HFFc6 (cell line): ENCODE measurements around the gene GPR158. TPM values are rescaled to one million over a fixed set of nuclear protein-coding genes. Genes with fewer than 3 reads are reported as not detected.
"Not testable (repeated sequence)": the region's sequence is repeated elsewhere in the genome, so short reads cannot be mapped to it uniquely, and the experiment has no call there.

Experiments used
- DNase-seq: peaks from one replicate; pipeline ENCODE4 v3.0.0-alpha.2; 2018
- H3K27ac Mint-ChIP-seq: 2 replicates; pipeline ENCODE4 v1.8.0; 2020; ENCODE audit warnings: mild to moderate bottlenecking, mixed read lengths
- H3K27me3 Mint-ChIP-seq: 2 replicates; pipeline ENCODE4 v1.8.0; 2021; ENCODE audit warnings: mild to moderate bottlenecking, moderate library complexity, mixed read lengths; ENCODE audit not compliant: insufficient read depth
- H3K36me3 Mint-ChIP-seq: 2 replicates; pipeline ENCODE4 v1.8.0; 2021; ENCODE audit warnings: low read depth, mixed read lengths
- H3K4me1 Mint-ChIP-seq: 2 replicates; pipeline ENCODE4 v1.8.0; 2020; ENCODE audit warnings: low read depth, mixed read lengths
- H3K4me3 Mint-ChIP-seq: 2 replicates; pipeline ENCODE4 v1.8.0; 2020; ENCODE audit warnings: mild to moderate bottlenecking, moderate library complexity, mixed read lengths
- H3K9me3 Mint-ChIP-seq: 2 replicates; pipeline ENCODE4 v1.8.0; 2020; ENCODE audit warnings: mild to moderate bottlenecking, mixed read lengths
- total RNA-seq, 6 experiments: library from RNA; stranded (reverse); fragmentation: NEBNext Ultra II Directional; extraction: Animal tissue kit (Norgen Biotek cat#: 25700); gene quantifications; 2 replicates in 1 of 6; 3 replicates in 5 of 6; pipeline ENCODE4 v1.2.3, GENCODE V29; 2021
- TF ChIP-seq, protein P1 (sequence below): fragments of 200-600 bp; sonication (generic); IDR thresholded peaks from 2 replicates; pipeline ENCODE4 v1.5.0; 2021; ENCODE audit warnings: antibody characterized with exemption, mild to moderate bottlenecking

GPR158 gene
- total RNA-seq, 6 experiments from 2014 or later: not detected

DNA sequence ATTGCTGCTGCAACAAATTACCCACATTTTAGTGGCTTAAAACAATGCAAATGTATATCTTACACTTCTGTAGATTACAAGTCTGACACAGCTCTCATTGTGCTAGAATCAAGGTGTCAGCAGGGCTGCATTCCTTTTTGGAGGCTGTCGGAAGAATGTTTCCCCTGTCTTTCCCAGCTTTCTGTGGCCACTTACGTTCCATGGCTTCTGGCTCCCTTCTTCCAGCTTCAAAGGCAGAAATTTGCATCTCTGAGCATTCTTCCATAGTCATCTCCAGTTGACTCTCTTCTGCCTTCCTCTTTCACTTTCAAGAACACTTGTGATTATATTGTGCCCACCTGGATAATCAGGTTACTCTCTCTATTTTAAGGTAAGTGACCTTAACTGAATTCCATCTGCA, 125.3 kb downstream of the GPR158 start:
- Mint-ChIP-seq H3K4me3 (no peak overlapping the region), H3K4me1 (no peaks in the 10 kb centered on the region), H3K9me3 (peaks cover 27% of the 10 kb centered on the region), H3K27me3 (no peaks in the 10 kb centered on the region), H3K36me3 (no peaks in the 10 kb centered on the region), H3K27ac (no peak overlapping the region)
- no peak for DNase-seq
- TF ChIP-seq, protein P1, sequence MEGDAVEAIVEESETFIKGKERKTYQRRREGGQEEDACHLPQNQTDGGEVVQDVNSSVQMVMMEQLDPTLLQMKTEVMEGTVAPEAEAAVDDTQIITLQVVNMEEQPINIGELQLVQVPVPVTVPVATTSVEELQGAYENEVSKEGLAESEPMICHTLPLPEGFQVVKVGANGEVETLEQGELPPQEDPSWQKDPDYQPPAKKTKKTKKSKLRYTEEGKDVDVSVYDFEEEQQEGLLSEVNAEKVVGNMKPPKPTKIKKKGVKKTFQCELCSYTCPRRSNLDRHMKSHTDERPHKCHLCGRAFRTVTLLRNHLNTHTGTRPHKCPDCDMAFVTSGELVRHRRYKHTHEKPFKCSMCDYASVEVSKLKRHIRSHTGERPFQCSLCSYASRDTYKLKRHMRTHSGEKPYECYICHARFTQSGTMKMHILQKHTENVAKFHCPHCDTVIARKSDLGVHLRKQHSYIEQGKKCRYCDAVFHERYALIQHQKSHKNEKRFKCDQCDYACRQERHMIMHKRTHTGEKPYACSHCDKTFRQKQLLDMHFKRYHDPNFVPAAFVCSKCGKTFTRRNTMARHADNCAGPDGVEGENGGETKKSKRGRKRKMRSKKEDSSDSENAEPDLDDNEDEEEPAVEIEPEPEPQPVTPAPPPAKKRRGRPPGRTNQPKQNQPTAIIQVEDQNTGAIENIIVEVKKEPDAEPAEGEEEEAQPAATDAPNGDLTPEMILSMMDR: no peak

DNA sequence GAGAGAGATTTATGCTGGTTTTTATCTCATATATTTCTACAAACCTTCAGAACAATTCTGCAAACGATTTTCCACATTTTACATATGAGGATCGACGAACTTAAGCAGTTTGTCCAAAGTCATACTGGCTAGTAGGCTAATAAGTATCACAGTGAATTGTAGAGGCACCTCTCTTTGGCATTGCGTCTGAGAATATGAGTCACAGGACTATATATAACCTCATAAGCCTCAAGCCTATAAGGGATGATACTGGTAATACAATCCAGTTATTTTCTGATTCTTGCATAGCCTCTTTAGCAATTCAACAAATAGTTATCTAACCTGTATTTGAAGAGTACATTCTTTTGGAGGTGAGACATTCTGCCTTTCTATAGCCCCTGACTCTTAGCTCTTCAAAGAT, 129.8 kb downstream of the GPR158 start:
- no peak for DNase-seq
- no peaks in the 10 kb centered on the region for H3K36me3 Mint-ChIP-seq
- H3K9me3 Mint-ChIP-seq: peaks cover 43% of the 10 kb centered on the region
- H3K27ac Mint-ChIP-seq: no peak overlapping the region
- H3K4me3 Mint-ChIP-seq: no peak overlapping the region
- no peaks in the 10 kb centered on the region for H3K27me3 Mint-ChIP-seq
- TF ChIP-seq, protein P1: no peak
- H3K4me1 Mint-ChIP-seq: no peaks in the 10 kb centered on the region

DNA sequence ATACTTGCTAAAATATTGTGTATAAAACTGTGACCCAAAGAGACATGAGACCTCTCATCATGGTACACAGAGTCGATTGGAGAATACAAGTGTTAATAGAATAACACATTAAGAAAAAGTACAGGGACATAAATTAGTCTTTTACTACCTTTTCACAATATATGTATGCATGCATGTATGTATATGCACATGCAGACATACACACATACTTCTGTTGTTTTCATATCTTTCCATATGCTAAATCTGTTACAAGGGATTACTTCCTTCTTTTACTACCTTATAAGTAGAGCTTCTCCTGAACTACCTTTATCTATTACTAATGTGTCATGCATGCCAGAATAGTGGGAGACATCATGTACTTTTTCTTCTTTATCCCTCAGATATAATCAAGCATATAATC, 131.6 kb downstream of the GPR158 start:
- no peak for DNase-seq
- Mint-ChIP-seq H3K4me3 (no peak overlapping the region), H3K27me3 (no peaks in the 10 kb centered on the region), H3K27ac (no peak overlapping the region), H3K36me3 (no peaks in the 10 kb centered on the region), H3K4me1 (no peaks in the 10 kb centered on the region), H3K9me3 (peaks cover 47% of the 10 kb centered on the region)
- TF ChIP-seq, protein P1: no peak

DNA sequence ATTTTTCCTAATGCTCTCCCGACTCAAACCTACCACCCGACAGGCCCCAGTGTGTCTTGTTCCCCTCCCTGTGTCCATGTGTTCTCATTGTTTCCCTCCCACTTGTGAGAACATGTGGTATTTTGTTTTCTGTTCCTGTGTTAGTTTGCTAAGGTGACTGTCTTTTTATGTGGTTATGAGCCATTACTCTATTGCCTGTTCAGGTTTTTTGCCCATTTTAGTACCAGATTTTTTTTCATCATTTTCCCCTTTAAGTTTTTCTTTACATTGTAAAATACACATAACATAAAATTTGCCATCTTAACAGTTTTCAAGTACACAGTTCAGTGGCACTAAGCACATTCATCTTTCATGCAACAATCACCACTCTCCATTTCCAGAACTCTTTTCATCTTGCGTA, 133.5 kb downstream of the GPR158 start:
- Mint-ChIP-seq H3K27ac (no peak overlapping the region), H3K36me3 (no peaks in the 10 kb centered on the region), H3K27me3 (no peaks in the 10 kb centered on the region), H3K9me3 (peaks cover 39% of the 10 kb centered on the region), H3K4me1 (no peaks in the 10 kb centered on the region), H3K4me3 (no peak overlapping the region)
- no peak for DNase-seq
- TF ChIP-seq, protein P1: no peak

DNA sequence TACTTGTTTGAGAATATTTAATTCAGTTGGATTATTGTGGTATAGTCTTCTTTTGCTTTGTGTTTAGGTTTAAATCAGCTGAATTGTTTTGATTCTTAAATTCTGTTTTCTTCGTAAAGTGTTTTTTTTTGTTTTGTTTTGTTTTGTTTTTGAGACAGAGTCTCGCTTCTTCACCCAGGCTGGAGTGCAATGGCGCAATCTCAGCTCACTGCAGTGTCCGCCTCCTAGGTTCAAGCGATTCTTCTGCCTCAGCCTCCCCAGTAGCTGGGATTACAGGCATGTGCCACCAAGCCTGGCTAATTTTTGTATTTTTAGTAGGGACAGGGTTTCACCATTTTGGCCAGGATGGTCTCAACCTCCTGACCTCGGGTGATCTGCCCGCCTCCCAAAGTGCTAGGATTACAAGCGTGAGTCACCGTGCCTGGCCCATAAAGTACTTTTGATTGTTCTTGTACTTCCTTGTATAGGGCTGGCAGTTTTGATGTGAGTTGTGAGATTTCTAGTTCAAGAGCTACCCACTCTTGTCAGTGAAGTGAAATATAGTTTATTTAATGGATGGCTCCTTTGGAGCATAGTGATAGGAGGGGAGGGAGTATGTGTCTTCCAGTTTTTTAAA, 142.9 kb downstream of the GPR158 start:
- H3K9me3 Mint-ChIP-seq, H3K27ac Mint-ChIP-seq, H3K27me3 Mint-ChIP-seq, H3K4me1 Mint-ChIP-seq, H3K4me3 Mint-ChIP-seq, DNase-seq, H3K36me3 Mint-ChIP-seq: not testable (repeated sequence)

DNA sequence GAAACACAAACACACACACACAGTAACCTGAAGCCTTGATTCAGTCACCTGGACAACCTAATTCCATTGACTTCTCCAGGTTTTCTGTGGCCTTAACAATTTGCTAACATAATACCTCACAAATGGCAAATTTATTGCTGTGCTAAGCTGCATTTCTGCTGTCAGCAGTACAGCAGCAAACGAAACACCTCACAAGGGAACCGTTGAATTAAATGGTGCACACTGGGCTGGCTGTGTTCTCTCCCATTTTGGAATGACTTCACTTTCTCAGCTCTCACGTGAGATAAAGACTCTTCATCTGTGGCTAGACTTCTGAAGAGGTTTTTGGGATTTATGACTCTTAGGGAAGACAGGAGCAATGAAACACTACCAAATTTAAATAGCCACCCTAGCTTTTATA, 152.5 kb downstream of the GPR158 start:
- Mint-ChIP-seq H3K36me3 (no peaks in the 10 kb centered on the region), H3K4me1 (no peaks in the 10 kb centered on the region), H3K9me3 (peaks cover 38% of the 10 kb centered on the region), H3K27me3 (no peaks in the 10 kb centered on the region), H3K4me3 (no peak overlapping the region), H3K27ac (no peak overlapping the region)
- TF ChIP-seq, protein P1: no peak
- DNase-seq: no peak
